ENCODE results near the gene GRIK4. TPM values are rescaled to one million over a fixed set of nuclear protein-coding genes. Genes with fewer than 3 reads are reported as not detected.
A peak's percentile ranks its signal among the peaks of the same experiment; 100 is the strongest.
"Not testable (repeated sequence)": the region's sequence is repeated elsewhere in the genome, so short reads cannot be mapped to it uniquely, and the experiment has no call there.

Gene GRIK4
- total and polyA plus RNA-seq, 8 donors, result 0.02 TPM; not detected in 7

- Histone ChIP-seq H3K27ac (no peak overlapping the region), H3K9me3 (no peaks in the 10 kb centered on the region), H3K4me1 (no peaks in the 10 kb centered on the region), H3K27me3 (peaks cover 0 to 3% (median 0%) of the 10 kb centered on the region in 4 donors), H3K36me3 (no peaks in the 10 kb centered on the region), H3K4me3 (no peak overlapping the region)
- intact Hi-C loops (cut with DNase I), result no loop called here
- ATAC-seq, result no peak
- TF ChIP-seq, protein P1, sequence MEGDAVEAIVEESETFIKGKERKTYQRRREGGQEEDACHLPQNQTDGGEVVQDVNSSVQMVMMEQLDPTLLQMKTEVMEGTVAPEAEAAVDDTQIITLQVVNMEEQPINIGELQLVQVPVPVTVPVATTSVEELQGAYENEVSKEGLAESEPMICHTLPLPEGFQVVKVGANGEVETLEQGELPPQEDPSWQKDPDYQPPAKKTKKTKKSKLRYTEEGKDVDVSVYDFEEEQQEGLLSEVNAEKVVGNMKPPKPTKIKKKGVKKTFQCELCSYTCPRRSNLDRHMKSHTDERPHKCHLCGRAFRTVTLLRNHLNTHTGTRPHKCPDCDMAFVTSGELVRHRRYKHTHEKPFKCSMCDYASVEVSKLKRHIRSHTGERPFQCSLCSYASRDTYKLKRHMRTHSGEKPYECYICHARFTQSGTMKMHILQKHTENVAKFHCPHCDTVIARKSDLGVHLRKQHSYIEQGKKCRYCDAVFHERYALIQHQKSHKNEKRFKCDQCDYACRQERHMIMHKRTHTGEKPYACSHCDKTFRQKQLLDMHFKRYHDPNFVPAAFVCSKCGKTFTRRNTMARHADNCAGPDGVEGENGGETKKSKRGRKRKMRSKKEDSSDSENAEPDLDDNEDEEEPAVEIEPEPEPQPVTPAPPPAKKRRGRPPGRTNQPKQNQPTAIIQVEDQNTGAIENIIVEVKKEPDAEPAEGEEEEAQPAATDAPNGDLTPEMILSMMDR (IDR thresholded peaks at IDR 0.05), result no peak
- whole genome bisulfite sequencing, 2 donors, result 77 to 87% methylated on average over 8 of the region's 8 CpGs
- no peak for FAIRE-seq
- peak in 1 of 6 donors; percentile 25 for DNase-seq
These were observed 270.1 kb downstream of the GRIK4 start for GRCh38 chr11:120781486-120782120.

DNA sequence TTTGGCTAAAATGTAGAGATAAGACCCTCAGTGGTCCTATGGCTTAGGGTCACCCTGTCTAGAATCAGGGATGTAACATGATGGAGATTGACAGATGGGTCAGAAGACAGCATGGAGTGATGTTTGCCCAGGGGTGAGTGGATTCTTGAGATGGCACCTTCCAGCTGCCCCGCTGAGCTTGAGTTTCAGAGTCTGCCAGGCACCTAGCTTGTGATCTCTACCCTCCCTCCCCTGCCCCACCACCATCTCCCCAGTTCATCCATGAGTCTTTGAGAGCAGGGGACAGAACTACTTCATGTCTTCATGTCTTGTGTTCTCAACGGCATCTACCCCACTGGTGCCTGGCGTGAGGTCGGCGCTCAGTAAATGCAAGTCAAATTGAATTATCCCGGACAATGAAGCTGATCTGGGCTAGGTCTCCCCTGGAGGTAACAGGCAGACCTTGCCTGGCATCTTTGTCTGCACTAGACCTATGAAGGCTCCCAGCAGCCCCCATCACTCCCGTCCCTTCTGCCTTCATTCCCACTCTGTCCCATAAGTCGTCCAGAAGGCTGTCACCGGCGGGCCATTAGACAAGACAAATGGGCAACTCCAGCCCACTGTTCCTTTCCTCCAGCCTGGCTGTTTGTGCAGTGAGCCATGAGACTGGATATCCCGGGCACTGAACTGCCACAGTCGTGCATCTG is 273.2 kb downstream of the GRIK4 start:
- WGBS, 2 donors, result 41 to 46% methylated on average over 12 of the region's 12 CpGs
- no peaks in the 10 kb centered on the region for H3K36me3 ChIP-seq
- DNase-seq, result peak in 1 of 6 donors; percentile 13
- no peaks in the 10 kb centered on the region for H3K4me1 ChIP-seq
- H3K9me3 ChIP-seq, result no peaks in the 10 kb centered on the region
- ATAC-seq, result no peak
- no peak for FAIRE-seq
- H3K27me3 ChIP-seq, result peaks cover 0 to 3% (median 0%) of the 10 kb centered on the region in 4 donors
- intact Hi-C loops (cut with DNase I), result no loop called here
- TF ChIP-seq, protein P1 (IDR thresholded peaks at IDR 0.05), result no peak
- no peak overlapping the region for H3K4me3 ChIP-seq
- H3K27ac ChIP-seq, result no peak overlapping the region

- Histone ChIP-seq H3K9me3 (no peaks in the 10 kb centered on the region), H3K27me3 (peaks cover 0 to 3% (median 0%) of the 10 kb centered on the region in 4 donors), H3K4me1 (no peaks in the 10 kb centered on the region), H3K4me3 (no peak overlapping the region), H3K36me3 (no peaks in the 10 kb centered on the region), H3K27ac (no peak overlapping the region)
- TF ChIP-seq, protein P1 (IDR thresholded peaks at IDR 0.05), result no peak
- no peak for ATAC-seq
- DNase-seq, result no peak
- WGBS, 2 donors, result 55 to 65% methylated on average over 9 of the region's 9 CpGs
- FAIRE-seq, result no peak
- intact Hi-C loops (cut with DNase I), result no loop called here
These were observed 274.0 kb downstream of the GRIK4 start for GRCh38 chr11:120785576-120785975.

GRCh38 chr11:120786206-120786735 is 274.7 kb downstream of the GRIK4 start:
- H3K27me3 ChIP-seq, result peaks cover 0 to 3% (median 0%) of the 10 kb centered on the region in 4 donors

DNA sequence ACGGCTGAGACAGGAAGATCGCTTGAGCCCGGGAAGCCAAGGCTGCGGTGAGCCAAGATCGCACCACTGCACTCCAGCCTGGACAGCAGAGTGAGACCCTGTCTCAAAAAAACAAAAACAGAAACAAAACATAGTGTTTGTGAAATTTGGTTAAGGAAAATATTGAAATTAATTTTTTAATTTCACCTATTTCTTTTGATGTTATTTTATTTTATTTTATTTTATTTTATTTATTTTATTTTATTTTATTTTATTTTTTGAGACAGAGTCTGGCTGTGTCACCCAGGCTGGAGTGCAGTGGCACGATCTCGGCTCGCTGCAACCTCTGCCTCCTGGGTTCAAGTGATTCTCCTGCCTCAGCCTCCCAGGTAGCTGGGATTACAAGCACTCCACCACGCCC is 275.7 kb downstream of the GRIK4 start:
- H3K4me1 ChIP-seq; DNase-seq; intact Hi-C loops (cut with DNase I); H3K27me3 ChIP-seq; H3K36me3 ChIP-seq; FAIRE-seq; H3K27ac ChIP-seq; H3K9me3 ChIP-seq; H3K4me3 ChIP-seq; ATAC-seq: not testable (repeated sequence)
- WGBS, 2 donors, result 78 to 80% methylated on average over 9 of the region's 9 CpGs

More at GRCh38 chr11:120786206-120786735, 274.7 kb downstream of the GRIK4 start:
- Histone ChIP-seq H3K36me3 (no peaks in the 10 kb centered on the region), H3K4me1 (no peaks in the 10 kb centered on the region), H3K27ac (no peak overlapping the region), H3K4me3 (no peak overlapping the region), H3K9me3 (no peaks in the 10 kb centered on the region)
- TF ChIP-seq, protein P1 (IDR thresholded peaks at IDR 0.05), result no peak
- DNase-seq, result no peak
- no peak for ATAC-seq
- WGBS, 2 donors, result 85 to 90% methylated on average over 4 of the region's 4 CpGs
- intact Hi-C loops (cut with DNase I), result no loop called here
- FAIRE-seq, result no peak

Measured in pancreas (tissue), 10 donors.